Measurements from ENCODE around the gene NYAP1.

Gene NYAP1

DNA sequence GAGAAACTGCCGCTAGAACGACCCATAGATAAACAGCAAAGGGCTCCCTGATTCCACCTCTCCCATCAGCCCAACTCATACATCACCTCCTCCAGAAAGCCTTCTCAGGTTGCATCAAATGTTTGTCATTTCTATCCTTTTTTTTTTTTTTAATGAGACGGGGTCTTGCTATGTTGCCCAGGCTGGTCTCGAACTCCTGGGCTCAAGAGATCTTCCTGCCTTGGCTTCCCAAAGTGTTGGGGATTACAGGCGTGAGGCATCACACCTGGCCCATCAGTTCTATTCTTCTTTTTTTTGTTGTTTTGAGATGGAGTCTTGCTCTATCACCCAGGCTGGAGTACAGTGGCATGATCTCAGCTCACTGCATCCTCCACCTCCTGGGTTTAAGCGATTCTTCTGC is 26.7 kb upstream of the NYAP1 start:
- no peak for DNase-seq (ENCODE audit: low read depth)

GRCh38 chr7:100464210-100464660 is 19.5 kb upstream of the NYAP1 start, which contains the start of gene SPACDR:
TSS of gene SPACDR (minus strand) at chr7:100464260. CDS start at chr7:100464025, 235 bp downstream.
- no peak for DNase-seq (ENCODE audit: low read depth)

DNA sequence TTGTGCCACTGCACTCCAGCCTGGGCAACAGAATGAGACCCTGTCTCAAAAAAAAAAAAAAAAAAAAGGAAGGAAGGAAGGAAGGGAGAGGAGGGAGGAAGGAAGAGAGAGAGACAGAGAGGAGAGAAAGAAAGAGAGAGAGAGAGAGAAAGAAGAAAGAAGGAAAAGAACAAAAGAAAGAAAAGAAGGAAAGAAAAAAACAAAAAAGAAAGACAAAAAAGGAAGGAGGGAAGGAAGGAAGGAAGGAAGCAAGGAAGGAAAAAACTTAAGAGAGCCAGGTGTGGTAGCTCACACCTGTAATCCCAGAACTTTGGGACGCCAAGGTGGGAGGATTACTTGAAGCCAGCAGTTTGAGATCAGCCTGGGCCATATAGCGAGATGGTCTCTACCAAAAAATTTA is 18.9 kb upstream of the NYAP1 start:
- no peak for DNase-seq (ENCODE audit: low read depth)

- no peak for DNase-seq (ENCODE audit: low read depth)
Measured at GRCh38 chr7:100465299-100465698, 18.4 kb upstream of the NYAP1 start.

- DNase-seq (ENCODE audit: low read depth) = peak; percentile 68
Measured at GRCh38 chr7:100465702-100466311, 17.9 kb upstream of the NYAP1 start.

DNA sequence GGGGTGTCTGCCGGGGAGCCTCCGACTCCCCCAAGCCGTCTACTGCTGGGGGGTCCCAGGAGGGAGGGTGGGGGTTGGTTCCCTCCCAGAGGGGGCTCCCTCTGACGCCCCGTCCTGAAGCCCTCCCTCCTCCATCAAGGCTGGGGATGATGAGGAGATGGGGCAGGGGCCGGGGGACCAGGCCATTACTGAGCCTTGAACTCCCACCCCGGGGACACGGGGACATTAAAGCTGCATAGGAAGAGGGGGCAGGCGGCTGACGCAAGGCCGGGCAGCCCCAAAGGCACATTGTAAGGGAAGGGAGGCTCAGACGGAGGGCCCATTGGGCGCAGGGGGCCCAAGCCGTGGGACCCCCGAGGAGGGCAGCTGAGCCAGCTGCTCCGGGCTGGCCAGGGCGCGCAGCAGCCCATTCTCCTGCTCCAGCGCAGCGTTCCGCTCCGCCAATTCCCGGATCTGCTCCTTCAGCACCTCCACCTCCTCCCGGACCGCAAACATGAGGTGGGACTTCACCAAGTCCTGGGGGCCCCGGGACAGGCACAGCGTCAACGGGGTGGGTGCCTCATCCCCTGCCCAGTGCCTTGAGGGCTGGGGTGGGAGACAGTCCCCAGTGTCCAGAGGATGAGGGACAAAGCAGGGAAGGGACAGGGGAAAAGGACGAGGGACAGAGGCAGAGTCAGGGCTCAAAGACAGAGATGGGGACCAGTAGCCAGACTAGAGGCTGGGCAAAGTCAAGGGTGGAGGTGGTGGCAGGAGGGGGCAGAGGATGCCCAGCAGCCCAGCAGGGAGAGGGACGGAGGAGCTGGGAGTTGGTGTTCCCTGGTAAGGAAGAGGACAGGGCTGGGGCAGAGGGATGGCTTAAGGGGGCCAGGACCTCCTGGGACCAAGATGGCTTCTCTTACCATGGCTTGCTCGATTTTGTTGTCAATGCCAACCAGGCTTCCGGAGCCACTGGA is 16.8 kb upstream of the NYAP1 start:
- DNase-seq (ENCODE audit: low read depth) = no peak

DNA sequence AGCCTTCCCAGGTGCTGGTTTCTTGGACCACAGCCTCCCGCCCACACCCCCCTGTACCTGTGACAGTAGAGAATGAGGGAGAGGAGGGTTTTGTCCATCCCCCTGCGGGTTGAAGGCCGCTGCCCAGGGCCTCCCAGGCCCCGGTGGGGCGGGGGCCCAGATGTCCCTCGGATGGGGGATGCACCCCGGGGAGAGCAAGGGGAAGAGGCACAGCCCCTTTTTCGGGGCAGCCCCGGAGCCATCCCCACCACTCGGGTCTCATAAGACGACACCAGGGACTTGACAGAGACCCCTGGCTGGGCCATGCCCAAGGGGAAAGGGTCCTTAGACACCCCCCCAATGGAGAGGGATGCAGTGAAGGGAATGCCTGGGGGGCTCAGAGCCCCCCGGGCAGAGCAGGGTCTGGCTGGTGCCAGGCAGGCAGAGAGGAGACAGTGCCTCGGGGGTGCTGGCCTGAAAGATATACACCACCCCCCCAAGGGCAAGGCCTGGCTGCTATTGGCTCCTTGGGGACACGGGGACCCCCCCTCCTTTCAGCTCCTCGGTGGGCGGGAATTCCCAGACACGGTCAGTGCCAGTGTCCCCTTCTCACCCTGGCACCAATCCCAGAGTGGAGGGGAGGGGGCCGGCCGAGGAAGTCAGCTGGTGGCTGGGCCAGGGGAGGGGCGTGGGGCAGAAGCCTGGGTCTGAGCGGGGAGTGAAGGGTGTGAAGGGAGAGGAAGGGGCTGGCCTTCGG is 15.9 kb upstream of the NYAP1 start:
- DNase-seq (ENCODE audit: low read depth) = no peak

- DNase-seq (ENCODE audit: low read depth) = no peak
Measured at GRCh38 chr7:100469227-100470044, 14.3 kb upstream of the NYAP1 start.

DNA sequence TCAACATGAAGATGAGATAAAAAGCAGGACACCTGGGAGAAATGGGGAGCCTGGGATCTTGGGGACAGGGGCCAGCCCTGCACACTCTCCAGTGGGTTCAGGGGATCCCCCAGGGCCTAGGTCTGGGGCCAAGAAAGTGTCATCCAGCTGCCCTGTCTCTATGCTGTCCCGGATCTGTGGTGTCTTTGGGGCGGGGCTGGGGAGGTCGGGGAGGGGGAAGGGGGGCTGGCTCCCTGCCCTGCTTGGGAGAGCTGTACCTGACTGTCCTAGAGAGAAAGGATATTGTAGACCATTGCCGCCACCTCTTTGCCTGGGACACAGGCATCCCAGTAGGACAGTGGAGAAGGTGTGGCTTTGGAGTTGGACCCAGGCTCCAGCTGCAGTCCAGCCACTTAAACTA is 12.7 kb upstream of the NYAP1 start:
- no peak for DNase-seq (ENCODE audit: low read depth)

DNA sequence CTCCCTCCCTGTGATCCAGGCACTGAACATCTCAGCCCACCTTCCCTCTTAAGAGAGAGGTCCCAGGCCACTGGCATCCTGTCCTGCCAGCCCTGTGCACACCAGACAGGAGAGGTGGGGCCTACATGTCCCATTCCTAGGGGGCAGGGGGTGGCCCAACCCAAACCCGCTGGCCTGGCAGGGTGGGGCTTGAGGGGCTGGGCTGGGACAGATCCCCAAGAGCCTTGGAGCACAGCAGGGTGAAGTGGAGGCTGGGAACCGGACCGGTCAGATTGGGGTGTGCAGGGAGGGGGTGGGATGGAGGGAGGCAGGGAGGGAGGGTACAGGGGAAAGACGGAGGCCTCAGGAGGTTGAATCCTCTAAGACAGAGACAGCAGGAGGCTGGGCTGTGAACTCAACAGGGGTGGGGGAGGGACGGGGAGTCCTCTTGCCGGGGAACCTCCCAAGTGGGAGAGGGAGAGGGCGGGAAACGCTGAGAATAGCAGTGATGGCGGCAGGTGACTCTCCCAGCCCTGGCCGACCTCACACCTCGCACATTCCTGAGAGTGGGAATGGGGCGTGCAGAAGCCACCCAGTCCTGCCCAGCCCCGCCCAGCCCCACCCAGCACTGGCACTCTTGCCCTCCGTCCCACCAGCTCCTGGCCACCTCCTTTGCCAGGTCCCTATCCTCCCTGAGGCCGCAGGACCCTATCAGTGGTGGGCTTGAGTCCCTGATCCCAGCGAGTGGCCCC is 11.4 kb upstream of the NYAP1 start:
- no peak for DNase-seq (ENCODE audit: low read depth)

- DNase-seq (ENCODE audit: low read depth) = no peak
Measured at GRCh38 chr7:100472854-100473499, 10.8 kb upstream of the NYAP1 start.

GRCh38 chr7:100475549-100475948 is 8.2 kb upstream of the NYAP1 start:
- no peak for DNase-seq (ENCODE audit: low read depth)

- no peak for DNase-seq (ENCODE audit: low read depth)
Measured at GRCh38 chr7:100476101-100476780, 7.5 kb upstream of the NYAP1 start.

DNA sequence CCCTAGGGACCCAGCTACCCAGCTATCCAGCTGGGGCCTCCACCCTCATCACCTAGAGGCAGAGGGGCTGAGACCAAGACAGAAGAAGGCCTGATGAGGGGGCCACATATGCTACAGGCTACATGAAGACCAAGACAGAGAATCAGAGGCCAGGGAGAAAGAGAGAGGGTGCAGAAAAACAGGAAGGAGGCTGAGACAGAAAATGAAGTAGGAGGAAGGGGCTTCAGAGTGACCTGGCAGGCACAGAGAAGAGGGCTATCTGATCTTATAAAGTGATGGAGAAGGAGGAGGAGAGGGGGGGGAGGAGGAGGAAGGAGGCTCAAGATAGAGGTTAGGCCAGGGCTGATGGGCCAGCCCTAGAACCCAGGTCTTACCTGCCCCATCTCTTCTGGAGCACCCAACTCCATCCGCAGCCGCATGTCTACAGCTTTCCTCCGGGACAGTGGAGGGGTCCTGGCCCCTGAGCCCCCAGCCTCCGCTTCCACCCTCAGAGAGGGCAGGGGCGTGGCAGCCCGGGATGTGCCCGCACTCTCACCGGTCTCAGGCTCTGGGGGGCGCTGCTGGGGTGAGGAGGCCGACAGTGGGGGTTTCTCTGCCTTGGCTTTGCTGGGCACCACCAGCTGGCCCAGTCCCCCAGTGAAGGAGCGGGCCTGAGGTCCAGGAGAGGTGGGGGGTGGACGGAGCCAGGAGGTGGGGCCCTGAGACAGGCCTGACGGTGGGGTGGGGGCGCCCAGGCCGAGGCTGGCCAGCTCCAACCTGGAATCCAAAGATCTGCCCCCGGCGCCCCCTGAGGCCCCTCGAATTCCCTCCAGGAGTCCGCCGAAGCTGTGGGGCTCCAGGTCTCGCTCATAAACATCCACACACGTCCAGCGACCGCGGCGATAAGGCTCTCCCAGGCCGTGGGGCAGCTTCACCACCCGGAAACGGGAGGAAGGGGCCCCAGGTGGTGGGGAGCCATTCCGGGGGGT is 6.5 kb upstream of the NYAP1 start:
- no peak for DNase-seq (ENCODE audit: low read depth)

DNA sequence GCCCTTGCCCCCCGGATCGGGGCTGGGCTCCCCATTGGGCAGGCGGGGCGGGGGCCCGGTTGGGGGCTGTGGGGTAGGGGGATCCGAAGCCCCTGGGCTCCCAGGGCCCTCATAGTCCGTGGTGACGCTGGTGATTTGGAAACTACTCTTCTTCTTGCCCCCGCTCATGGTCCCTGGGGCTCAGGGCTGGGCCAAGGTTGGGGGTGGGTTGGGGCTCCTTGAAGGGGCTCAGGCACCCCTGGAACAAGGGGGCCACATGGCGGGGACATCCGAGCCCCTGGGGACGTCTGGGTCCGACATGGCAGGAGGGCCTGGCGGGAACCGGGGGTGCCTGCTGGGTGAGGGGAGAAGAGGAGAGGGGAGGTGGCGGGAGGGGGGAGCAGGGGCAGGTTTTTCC is 5.9 kb upstream of the NYAP1 start:
- no peak for DNase-seq (ENCODE audit: low read depth)

- peak; percentile 88 for DNase-seq (ENCODE audit: low read depth)
Measured at GRCh38 chr7:100478958-100479660, 4.6 kb upstream of the NYAP1 start, which contains the start of gene TSC22D4. TSS of gene TSC22D4 (minus strand) at chr7:100479214. CDS start at chr7:100478038, 1,176 bp downstream.

DNA sequence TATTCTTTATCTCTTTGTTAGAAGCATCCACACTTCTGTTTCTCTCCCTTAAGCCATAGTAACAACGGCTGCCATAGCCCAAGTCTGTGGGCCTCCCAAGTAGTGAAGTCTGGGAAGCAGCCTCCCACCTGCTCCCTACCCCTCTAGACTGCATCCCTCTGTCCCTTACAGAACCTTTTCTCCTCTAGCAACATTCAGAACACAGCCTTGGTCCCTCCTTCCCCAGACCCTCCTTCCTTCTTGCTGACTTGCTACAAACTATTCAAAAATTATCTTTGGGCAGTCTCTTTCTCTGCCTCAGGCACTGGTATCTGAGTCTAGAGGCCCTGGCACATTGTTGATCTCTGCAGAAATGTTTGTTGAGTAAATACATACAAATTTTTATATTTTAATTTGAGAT is 2.3 kb upstream of the NYAP1 start:
- no peak for DNase-seq (ENCODE audit: low read depth)

DNA sequence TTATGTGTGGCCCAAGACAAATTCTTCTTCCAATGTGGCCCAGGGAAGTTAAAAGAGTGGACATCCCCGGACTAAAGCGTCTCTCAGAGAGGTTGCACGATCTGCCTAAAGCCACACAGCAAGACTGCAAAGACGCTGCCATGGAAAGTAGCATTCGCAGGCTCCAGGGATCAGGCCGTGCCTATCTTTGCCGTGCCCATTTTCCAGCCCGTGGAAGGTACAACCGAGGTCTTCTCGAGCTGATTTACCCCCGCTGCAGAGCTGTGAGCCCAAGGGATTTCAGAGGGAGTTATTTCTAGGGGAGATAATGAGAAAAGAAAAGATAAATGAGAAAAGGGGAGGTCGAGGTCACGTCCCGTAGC is 1.0 kb upstream of the NYAP1 start:
- DNase-seq (ENCODE audit: low read depth) = no peak
